ENCODE results near the gene COX5B. TPM values are rescaled to one million over a fixed set of nuclear protein-coding genes. Genes with fewer than 3 reads are reported as not detected.

COX5B gene
- total RNA-seq, 5 donors from 2014 or later (not counting 1 experiment from before 2014, with no cell fraction given), result 108 to 142 (median 119) TPM

GRCh38 chr2:97688062-97688827 lies 42.4 kb downstream of the COX5B start:
- DNase-seq (no peak), ATAC-seq (replicated peaks in 1 of 4) (no peak)
- H3K4me1 ChIP-seq (ENCODE audit: control insufficient read depth in 1 of 2, extremely low read depth in 1 of 2, insufficient read depth in 2 of 2, low read length in 2 of 2), result no peaks in the 10 kb centered on the region
- Mint-ChIP-seq H3K27ac (no peak overlapping the region), H3K27me3 (no peaks in the 10 kb centered on the region), H3K9me3 (no peaks in the 10 kb centered on the region), H3K4me3 (no peak overlapping the region), H3K4me1 (peaks cover 0 to 7% (median 0%) of the 10 kb centered on the region in 3 donors), H3K36me3 (no peaks in the 10 kb centered on the region)
- H3K27ac ChIP-seq (ENCODE audit: low read length), result no peak overlapping the region
- no peak overlapping the region for H3K4me3 ChIP-seq (ENCODE audit: control insufficient read depth in 1 of 2, extremely low read depth in 1 of 2, low read length in 1 of 2)
- ChIA-PET POLR2A (no interaction called here), CTCF (no interaction called here)
- WGBS (ENCODE audit: insufficient coverage), result 100% methylated on average over 1 of the region's 11 CpGs
- H3K27me3 ChIP-seq (replicated peaks in 1 of 2; ENCODE audit: control insufficient read depth in 2 of 2, extremely low read depth in 1 of 2, insufficient read depth in 2 of 2, low read length in 1 of 2), result no peaks in the 10 kb centered on the region
- H3K9me3 ChIP-seq, result no peaks in the 10 kb centered on the region
- H3K36me3 ChIP-seq (ENCODE audit: control insufficient read depth in 2 of 2, extremely low read depth in 1 of 2, insufficient read depth in 1 of 2, low read length in 1 of 2), result no peaks in the 10 kb centered on the region

- Mint-ChIP-seq H3K27me3 (no peaks in the 10 kb centered on the region), H3K9me3 (no peaks in the 10 kb centered on the region), H3K4me3 (no peak overlapping the region), H3K36me3 (no peaks in the 10 kb centered on the region), H3K4me1 (peaks cover 0 to 7% (median 0%) of the 10 kb centered on the region in 3 donors), H3K27ac (no peak overlapping the region)
- 86% methylated on average over 2 of the region's 6 CpGs for whole genome bisulfite sequencing (ENCODE audit: insufficient coverage)
- no peak for DNase-seq
- Histone ChIP-seq H3K36me3 (ENCODE audit: control insufficient read depth in 2 of 2, extremely low read depth in 1 of 2, insufficient read depth in 1 of 2, low read length in 1 of 2) (no peaks in the 10 kb centered on the region), H3K4me3 (ENCODE audit: control insufficient read depth in 1 of 2, extremely low read depth in 1 of 2, low read length in 1 of 2) (no peak overlapping the region), H3K27me3 (replicated peaks in 1 of 2; ENCODE audit: control insufficient read depth in 2 of 2, extremely low read depth in 1 of 2, insufficient read depth in 2 of 2, low read length in 1 of 2) (no peaks in the 10 kb centered on the region), H3K27ac (ENCODE audit: low read length) (no peak overlapping the region), H3K9me3 (no peaks in the 10 kb centered on the region), H3K4me1 (ENCODE audit: control insufficient read depth in 1 of 2, extremely low read depth in 1 of 2, insufficient read depth in 2 of 2, low read length in 2 of 2) (no peaks in the 10 kb centered on the region)
- CTCF ChIA-PET, result interaction anchor here in 1 of 2 donors (0.9 kb wide), 1 partner anchor 9 kb away, joined by 3 read pairs; no protein-coding TSS in a partner anchor
- POLR2A ChIA-PET, result no interaction called here
- no peak for ATAC-seq (replicated peaks in 1 of 4)
Measured at GRCh38 chr2:97691166-97691565, 45.3 kb downstream of the COX5B start.

GRCh38 chr2:97693476-97693875 lies 47.6 kb downstream of the COX5B start:
- H3K4me3 Mint-ChIP-seq, result no peak overlapping the region
- H3K36me3 ChIP-seq (ENCODE audit: control insufficient read depth in 2 of 2, extremely low read depth in 1 of 2, insufficient read depth in 1 of 2, low read length in 1 of 2), result no peaks in the 10 kb centered on the region
- ChIA-PET CTCF (no interaction called here), POLR2A (no interaction called here)
- H3K4me3 ChIP-seq (ENCODE audit: control insufficient read depth in 1 of 2, extremely low read depth in 1 of 2, low read length in 1 of 2), result no peak overlapping the region
- no peak for ATAC-seq (replicated peaks in 1 of 4)
- DNase-seq, result no peak
- no peaks in the 10 kb centered on the region for H3K4me1 ChIP-seq (ENCODE audit: control insufficient read depth in 1 of 2, extremely low read depth in 1 of 2, insufficient read depth in 2 of 2, low read length in 2 of 2)
- no peaks in the 10 kb centered on the region for H3K27me3 Mint-ChIP-seq
- H3K27ac ChIP-seq (ENCODE audit: low read length), result no peak overlapping the region
- H3K4me1 Mint-ChIP-seq, result peaks cover 5 to 9% (median 6%) of the 10 kb centered on the region in 3 donors
- no peaks in the 10 kb centered on the region for H3K27me3 ChIP-seq (replicated peaks in 1 of 2; ENCODE audit: control insufficient read depth in 2 of 2, extremely low read depth in 1 of 2, insufficient read depth in 2 of 2, low read length in 1 of 2)
- no peaks in the 10 kb centered on the region for H3K36me3 Mint-ChIP-seq
- no peaks in the 10 kb centered on the region for H3K9me3 ChIP-seq
- no peak overlapping the region for H3K27ac Mint-ChIP-seq
- H3K9me3 Mint-ChIP-seq, result no peaks in the 10 kb centered on the region

GRCh38 chr2:97695744-97696143 lies 49.9 kb downstream of the COX5B start:
- no peaks in the 10 kb centered on the region for H3K4me1 ChIP-seq (ENCODE audit: control insufficient read depth in 1 of 2, extremely low read depth in 1 of 2, insufficient read depth in 2 of 2, low read length in 2 of 2)
- no peak for DNase-seq
- ChIA-PET CTCF (interaction anchor here (0.6 to 5.4 kb wide), 5 partner anchors 28 to 105 kb away, joined by 3 to 52 read pairs (median 4); partner anchors contain the start of genes ANKRD36B (in 1 of the 2) and COX5B (in 1 of the 2)), POLR2A (interaction anchor here in 1 of 2 donors (0.7 kb wide), 1 partner anchor 105 kb away, joined by 3 read pairs; no protein-coding TSS in a partner anchor)
- H3K4me1 Mint-ChIP-seq, result peaks cover 9 to 11% (median 9%) of the 10 kb centered on the region in 3 donors
- H3K36me3 Mint-ChIP-seq, result no peaks in the 10 kb centered on the region
- H3K36me3 ChIP-seq (ENCODE audit: control insufficient read depth in 2 of 2, extremely low read depth in 1 of 2, insufficient read depth in 1 of 2, low read length in 1 of 2), result no peaks in the 10 kb centered on the region
- H3K4me3 ChIP-seq (ENCODE audit: control insufficient read depth in 1 of 2, extremely low read depth in 1 of 2, low read length in 1 of 2), result no peak overlapping the region
- H3K9me3 Mint-ChIP-seq, result no peaks in the 10 kb centered on the region
- H3K9me3 ChIP-seq, result no peaks in the 10 kb centered on the region
- no peaks in the 10 kb centered on the region for H3K27me3 Mint-ChIP-seq
- no peak for ATAC-seq (replicated peaks in 1 of 4)
- H3K27me3 ChIP-seq (replicated peaks in 1 of 2; ENCODE audit: control insufficient read depth in 2 of 2, extremely low read depth in 1 of 2, insufficient read depth in 2 of 2, low read length in 1 of 2), result no peaks in the 10 kb centered on the region
- no peak overlapping the region for H3K27ac ChIP-seq (ENCODE audit: low read length)
- 100% methylated on average over 2 of the region's 5 CpGs for WGBS (ENCODE audit: insufficient coverage)
- no peak overlapping the region for H3K27ac Mint-ChIP-seq
- no peak overlapping the region for H3K4me3 Mint-ChIP-seq

GRCh38 chr2:97697252-97698235 lies 51.7 kb downstream of the COX5B start:
- DNase-seq, result peak; percentile 75 to 96 (median 91)

More at GRCh38 chr2:97697252-97698235, 51.7 kb downstream of the COX5B start:
- ATAC-seq (replicated peaks in 1 of 4), result peak; percentile 90 to 94 (median 92)
- 78% methylated on average over 2 of the region's 14 CpGs for WGBS (ENCODE audit: insufficient coverage)
- Histone ChIP-seq H3K9me3 (no peaks in the 10 kb centered on the region), H3K4me1 (ENCODE audit: control insufficient read depth in 1 of 2, extremely low read depth in 1 of 2, insufficient read depth in 2 of 2, low read length in 2 of 2) (no peaks in the 10 kb centered on the region), H3K4me3 (ENCODE audit: control insufficient read depth in 1 of 2, extremely low read depth in 1 of 2, low read length in 1 of 2) (no peak overlapping the region), H3K27me3 (replicated peaks in 1 of 2; ENCODE audit: control insufficient read depth in 2 of 2, extremely low read depth in 1 of 2, insufficient read depth in 2 of 2, low read length in 1 of 2) (no peaks in the 10 kb centered on the region), H3K27ac (ENCODE audit: low read length) (no peak overlapping the region), H3K36me3 (ENCODE audit: control insufficient read depth in 2 of 2, extremely low read depth in 1 of 2, insufficient read depth in 1 of 2, low read length in 1 of 2) (no peaks in the 10 kb centered on the region)
- Mint-ChIP-seq H3K27ac (peak overlapping the region in 1 of 2 donors; percentile 8), H3K4me3 (peak overlapping the region in 1 of 3 donors; percentile 14), H3K36me3 (no peaks in the 10 kb centered on the region), H3K9me3 (no peaks in the 10 kb centered on the region), H3K4me1 (peaks cover 9 to 11% (median 9%) of the 10 kb centered on the region in 3 donors), H3K27me3 (no peaks in the 10 kb centered on the region)
- POLR2A ChIA-PET, result interaction anchor here in 1 of 2 donors (0.5 to 0.6 kb wide), 2 partner anchors 13 to 106 kb away, joined by 3 to 8 read pairs; no protein-coding TSS in a partner anchor
- CTCF ChIA-PET, result interaction anchor here (0.5 to 5.4 kb wide), 20 partner anchors 8 to 1170 kb away, joined by 3 to 52 read pairs (median 4); partner anchors contain the start of genes ANKRD36B (in 2 of the 2), ACTR1B (in 1 of the 2) and COX5B (in 1 of the 2)
